Measurements from ENCODE around the gene NPB.
A peak's percentile ranks its signal among the peaks of the same experiment; 100 is the strongest.

The NPB gene

DNA sequence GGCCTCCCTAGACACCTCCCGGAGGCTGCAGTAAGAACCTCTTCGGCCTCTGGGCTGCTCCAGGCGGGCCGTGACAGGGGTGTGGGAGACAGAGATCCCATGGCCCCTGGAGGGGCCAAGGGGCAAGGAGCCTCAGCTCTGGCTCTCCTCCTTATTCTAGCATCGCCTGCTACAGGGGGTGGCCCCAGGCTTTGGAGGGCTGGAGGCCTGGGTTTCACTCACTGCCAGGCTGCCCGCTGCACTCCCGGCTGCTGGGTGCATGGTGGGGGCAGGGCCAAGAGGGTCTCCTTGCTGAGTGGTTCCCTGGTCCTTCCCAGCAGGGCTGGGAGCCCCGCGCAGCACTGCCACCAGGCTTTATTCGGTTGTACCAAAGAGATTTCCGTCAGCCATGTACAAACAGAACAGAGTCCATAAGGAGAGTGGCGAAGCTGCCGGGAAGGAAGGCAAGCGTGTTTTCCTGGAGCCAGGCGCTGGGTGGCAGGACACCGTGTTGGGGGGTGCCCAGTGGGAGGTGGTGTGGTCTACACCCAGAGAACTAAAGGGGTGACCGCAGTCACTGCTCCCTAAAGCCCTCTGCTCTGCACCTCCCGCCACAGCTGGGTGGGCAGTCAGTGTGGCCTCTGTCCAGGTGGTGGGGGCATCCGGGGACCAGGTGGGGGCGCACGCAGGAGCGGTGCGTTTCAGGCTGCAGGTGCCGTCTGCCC lies 2.0 kb downstream of the NPB start:
- no peak overlapping the region for H3K4me3 ChIP-seq (ENCODE audit: severe bottlenecking)
- no peaks in the 10 kb centered on the region for H3K27me3 ChIP-seq (ENCODE audit: insufficient read depth, poor library complexity, severe bottlenecking)
- H3K27ac ChIP-seq (ENCODE audit: poor library complexity, severe bottlenecking), result no peak overlapping the region
- peaks cover 47% of the 10 kb centered on the region for H3K36me3 ChIP-seq (ENCODE audit: low read depth)
- DNase-seq (ENCODE audit: low spot score) (peak; percentile 61), ATAC-seq (ENCODE audit: low read depth) (no peak)
- H3K4me1 ChIP-seq (ENCODE audit: insufficient read depth, poor library complexity, severe bottlenecking), result peaks cover 2% of the 10 kb centered on the region
- no peaks in the 10 kb centered on the region for H3K9me3 ChIP-seq (ENCODE audit: severe bottlenecking)
- TF ChIP-seq, protein P1, sequence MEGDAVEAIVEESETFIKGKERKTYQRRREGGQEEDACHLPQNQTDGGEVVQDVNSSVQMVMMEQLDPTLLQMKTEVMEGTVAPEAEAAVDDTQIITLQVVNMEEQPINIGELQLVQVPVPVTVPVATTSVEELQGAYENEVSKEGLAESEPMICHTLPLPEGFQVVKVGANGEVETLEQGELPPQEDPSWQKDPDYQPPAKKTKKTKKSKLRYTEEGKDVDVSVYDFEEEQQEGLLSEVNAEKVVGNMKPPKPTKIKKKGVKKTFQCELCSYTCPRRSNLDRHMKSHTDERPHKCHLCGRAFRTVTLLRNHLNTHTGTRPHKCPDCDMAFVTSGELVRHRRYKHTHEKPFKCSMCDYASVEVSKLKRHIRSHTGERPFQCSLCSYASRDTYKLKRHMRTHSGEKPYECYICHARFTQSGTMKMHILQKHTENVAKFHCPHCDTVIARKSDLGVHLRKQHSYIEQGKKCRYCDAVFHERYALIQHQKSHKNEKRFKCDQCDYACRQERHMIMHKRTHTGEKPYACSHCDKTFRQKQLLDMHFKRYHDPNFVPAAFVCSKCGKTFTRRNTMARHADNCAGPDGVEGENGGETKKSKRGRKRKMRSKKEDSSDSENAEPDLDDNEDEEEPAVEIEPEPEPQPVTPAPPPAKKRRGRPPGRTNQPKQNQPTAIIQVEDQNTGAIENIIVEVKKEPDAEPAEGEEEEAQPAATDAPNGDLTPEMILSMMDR (IDR thresholded peaks at IDR 0.05; ENCODE audit: poor library complexity, severe bottlenecking), result no peak

DNA sequence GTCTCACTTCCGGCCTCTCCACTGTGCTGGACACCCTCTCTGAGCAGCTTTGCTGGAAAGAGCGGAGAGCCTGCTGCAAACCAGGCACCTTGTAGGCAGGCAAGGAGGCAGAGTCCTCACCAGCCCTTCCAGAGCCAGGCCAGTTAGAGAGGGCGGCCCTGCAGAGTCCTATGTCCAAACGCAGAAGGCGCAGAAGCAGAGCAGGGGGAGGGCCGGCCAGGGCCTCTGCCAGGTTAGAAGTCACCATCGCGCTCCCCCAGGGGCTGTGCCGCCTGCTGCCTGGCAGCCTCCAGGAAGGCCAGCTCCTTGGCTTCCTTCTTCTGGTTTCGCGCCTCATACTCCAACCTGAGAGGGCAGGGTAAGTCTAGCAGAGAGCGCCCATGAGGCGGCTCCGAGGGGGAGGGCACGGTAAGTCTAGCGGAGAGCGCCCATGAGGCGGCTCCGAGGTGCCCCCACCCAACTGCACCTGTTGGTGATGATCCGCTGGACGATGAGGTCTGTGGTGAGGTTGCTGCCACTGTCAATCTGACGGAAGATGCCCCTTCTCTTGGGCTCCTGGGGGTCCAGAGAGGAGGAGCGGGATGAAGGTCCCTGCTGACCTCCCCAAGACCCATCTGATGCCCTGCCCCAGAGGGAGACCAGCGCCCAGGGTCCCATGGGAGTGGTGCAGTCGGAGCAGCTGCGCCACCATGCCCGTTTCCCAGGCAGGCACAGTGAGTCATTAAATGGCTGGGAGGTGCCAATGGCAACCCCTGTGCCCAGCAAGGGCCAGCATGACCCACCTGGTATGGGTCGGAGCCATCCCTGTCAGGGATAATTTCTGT lies 2.8 kb downstream of the NPB start:
- Histone ChIP-seq H3K9me3 (ENCODE audit: severe bottlenecking) (no peaks in the 10 kb centered on the region), H3K4me1 (ENCODE audit: insufficient read depth, poor library complexity, severe bottlenecking) (no peaks in the 10 kb centered on the region), H3K4me3 (ENCODE audit: severe bottlenecking) (no peak overlapping the region), H3K27ac (ENCODE audit: poor library complexity, severe bottlenecking) (no peak overlapping the region), H3K36me3 (ENCODE audit: low read depth) (peaks cover 43% of the 10 kb centered on the region), H3K27me3 (ENCODE audit: insufficient read depth, poor library complexity, severe bottlenecking) (no peaks in the 10 kb centered on the region)
- no peak for DNase-seq (ENCODE audit: low spot score)
- TF ChIP-seq, protein P1 (IDR thresholded peaks at IDR 0.05; ENCODE audit: poor library complexity, severe bottlenecking), result no peak
- no peak for ATAC-seq (ENCODE audit: low read depth)

DNA sequence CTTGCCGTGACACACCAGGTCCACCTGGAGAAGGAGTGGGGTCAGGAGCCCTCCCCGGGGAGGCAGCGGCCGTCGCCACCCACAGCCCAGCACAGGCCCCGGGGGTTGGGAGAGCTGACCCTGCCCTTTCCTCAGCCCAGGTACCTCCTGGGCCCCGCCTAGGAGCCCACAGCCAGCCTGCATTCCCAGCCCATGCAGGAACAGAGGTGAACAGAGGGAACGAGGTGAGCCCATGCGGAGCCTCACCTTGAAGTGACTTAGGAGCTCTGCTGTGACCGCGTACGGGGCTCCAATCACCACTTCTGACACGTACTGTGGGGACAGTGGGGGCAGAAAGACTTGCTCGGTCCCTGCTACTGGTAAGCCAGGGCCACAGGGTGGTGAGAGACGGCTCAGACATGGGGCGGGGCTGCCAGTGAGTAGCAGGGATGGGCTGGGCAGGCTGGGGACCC lies 3.4 kb downstream of the NPB start:
- no peaks in the 10 kb centered on the region for H3K27me3 ChIP-seq (ENCODE audit: insufficient read depth, poor library complexity, severe bottlenecking)
- no peaks in the 10 kb centered on the region for H3K9me3 ChIP-seq (ENCODE audit: severe bottlenecking)
- ATAC-seq (ENCODE audit: low read depth) (no peak), DNase-seq (ENCODE audit: low spot score) (no peak)
- H3K36me3 ChIP-seq (ENCODE audit: low read depth), result peaks cover 37% of the 10 kb centered on the region
- TF ChIP-seq, protein P1 (IDR thresholded peaks at IDR 0.05; ENCODE audit: poor library complexity, severe bottlenecking), result no peak
- H3K27ac ChIP-seq (ENCODE audit: poor library complexity, severe bottlenecking), result no peak overlapping the region
- H3K4me3 ChIP-seq (ENCODE audit: severe bottlenecking), result no peak overlapping the region
- peaks cover 4% of the 10 kb centered on the region for H3K4me1 ChIP-seq (ENCODE audit: insufficient read depth, poor library complexity, severe bottlenecking)

DNA sequence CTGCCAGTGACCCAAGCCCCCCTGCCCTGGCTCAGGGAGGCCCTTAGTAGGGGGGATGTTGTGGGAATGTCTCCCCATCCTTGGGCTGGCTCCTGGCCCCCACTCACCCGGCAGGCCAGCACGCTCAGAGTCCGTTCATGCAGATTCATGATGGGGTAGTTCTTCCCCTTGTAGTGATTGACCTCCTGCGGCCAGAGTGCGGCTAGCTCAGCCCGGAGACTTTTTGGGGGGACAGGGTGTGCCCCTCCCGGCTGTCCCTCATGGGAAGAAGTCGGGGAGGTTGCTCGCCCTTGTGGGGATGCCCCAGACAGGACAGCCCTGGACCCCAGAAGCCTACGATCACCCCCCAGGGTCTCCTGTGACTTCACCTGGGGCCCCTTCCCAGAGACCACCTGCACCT lies 4.0 kb downstream of the NPB start:
- no peaks in the 10 kb centered on the region for H3K9me3 ChIP-seq (ENCODE audit: severe bottlenecking)
- H3K27me3 ChIP-seq (ENCODE audit: insufficient read depth, poor library complexity, severe bottlenecking), result no peaks in the 10 kb centered on the region
- H3K27ac ChIP-seq (ENCODE audit: poor library complexity, severe bottlenecking), result no peak overlapping the region
- H3K4me1 ChIP-seq (ENCODE audit: insufficient read depth, poor library complexity, severe bottlenecking), result peaks cover 4% of the 10 kb centered on the region
- DNase-seq (ENCODE audit: low spot score), result no peak
- H3K36me3 ChIP-seq (ENCODE audit: low read depth), result peaks cover 34% of the 10 kb centered on the region
- TF ChIP-seq, protein P1 (IDR thresholded peaks at IDR 0.05; ENCODE audit: poor library complexity, severe bottlenecking), result no peak
- H3K4me3 ChIP-seq (ENCODE audit: severe bottlenecking), result no peak overlapping the region
- ATAC-seq (ENCODE audit: low read depth), result no peak

Measured in RWPE2 (cell line).